HepG2 (cell line): ENCODE results near the gene TMEM217. TPM values are rescaled to one million over a fixed set of nuclear protein-coding genes. Genes with fewer than 3 reads are reported as not detected.

Experiments
- ATAC-seq: fragments of 200-7000 bp; cut with Tn5 transposase; 3 replicates; pipeline ENCODE4 v1.9.1; 2020; ENCODE audit warnings: mild to moderate bottlenecking, moderate library complexity
- BruUV-seq: library from RNA; stranded (reverse); fragments of 400-500 nt; replicated peaks from 2 replicates; lab custom pipeline; 2021; lab: Mats Ljungman, UMichigan
- CTCF ChIA-PET: fragments of 300-600 bp; formaldehyde crosslinking; extraction: SDS; loops from one replicate; lab custom pipeline; 2021; ENCODE audit warnings: low total read pairs, inconsistent platforms, low intra/inter-chr PET ratio; lab: Yijun Ruan, JAX
- POLR2A ChIA-PET: fragments of 350-600 bp; sonication (Branson Sonifier 250); formaldehyde crosslinking; loops from one replicate; lab custom pipeline; 2020; ENCODE audit warnings: antibody characterized with exemption, inconsistent platforms; lab: Yijun Ruan, JAX
- DNase-seq: peaks from one replicate; pipeline ENCODE4 v3.0.0-alpha.2; 2015; ENCODE audit warnings: low spot score
- FAIRE-seq: peaks from 3 replicates; lab custom pipeline; 2011; peaks lifted over from hg19 to GRCh38; lab: Jason Lieb, UNC
- H2AFZ ChIP-seq: one replicate; pipeline ENCODE4 v1.6.1; 2011; ENCODE audit warnings: low read length, inconsistent platforms
- H3K27ac ChIP-seq: fragments of 300-600 bp; 3 replicates; pipeline ENCODE4 v1.8.0; 2011; ENCODE audit warnings: mixed run types, mild to moderate bottlenecking, mixed read lengths, low read length, inconsistent platforms; ENCODE audit not compliant: insufficient read depth; ENCODE audit errors: extremely low read length
- H3K27me3 ChIP-seq, 2 experiments: fragments of 200-600 bp in 1 of 2; 2 replicates in 1 of 2; 3 replicates in 1 of 2; pipeline versions ENCODE4 v1.6.0 to v1.8.0; 2011; ENCODE audit warnings: low read length in 2 of 2, mild to moderate bottlenecking in 2 of 2, moderate library complexity in 2 of 2, inconsistent platforms in 1 of 2; ENCODE audit not compliant: insufficient read depth in 2 of 2, control insufficient read depth in 1 of 2
- H3K36me3 ChIP-seq, 2 experiments: fragments of 200-600 bp in 1 of 2; replicated peaks in 1 of 2; 2 replicates in 1 of 2; 3 replicates in 1 of 2; pipeline versions ENCODE4 v1.5.1 to v1.8.0; 2011; ENCODE audit warnings: low read length in 2 of 2, inconsistent platforms in 1 of 2; ENCODE audit not compliant: insufficient read depth in 2 of 2, control insufficient read depth in 1 of 2
- H3K4me1 ChIP-seq: 2 replicates; pipeline ENCODE4 v1.5.1; 2012; ENCODE audit warnings: low read length, inconsistent platforms; ENCODE audit not compliant: insufficient read depth
- H3K4me2 ChIP-seq: 2 replicates; pipeline ENCODE4 v1.6.0; 2011; ENCODE audit warnings: low read depth, low read length, inconsistent platforms
- H3K4me3 ChIP-seq, 3 experiments: fragments of 200-600 bp in 1 of 3; sonication (generic), shearing (Covaris generic) in 1 of 3; replicated peaks in 1 of 3; 2 replicates each; pipeline ENCODE4 v1.5.1; 2011 to 2016; ENCODE audit warnings: low read length in 3 of 3, inconsistent platforms in 2 of 3, low read depth in 2 of 3, mild to moderate bottlenecking in 2 of 3, control low read depth in 1 of 3, mixed read lengths in 1 of 3; ENCODE audit not compliant: insufficient read depth in 1 of 3
- H3K79me2 ChIP-seq: one replicate; pipeline ENCODE4 v1.6.1; 2011; ENCODE audit warnings: low read length, inconsistent platforms; ENCODE audit not compliant: insufficient read depth
- H3K9ac ChIP-seq: 2 replicates; pipeline ENCODE4 v1.6.0; 2011; ENCODE audit warnings: mild to moderate bottlenecking, low read depth, low read length, inconsistent platforms; ENCODE audit not compliant: insufficient read depth
- H3K9me3 ChIP-seq: 2 replicates; pipeline ENCODE4 v1.5.1; 2012; ENCODE audit warnings: mild to moderate bottlenecking, low read length
- H4K20me1 ChIP-seq: 2 replicates; pipeline ENCODE4 v1.6.0; 2011; ENCODE audit warnings: inconsistent platforms, mild to moderate bottlenecking, low read length, moderate library complexity; ENCODE audit not compliant: insufficient read depth
- CEBPB ChIP-seq: IDR thresholded peaks from 2 replicates; pipeline ENCODE4 v1.6.1; 2011; ENCODE audit warnings: low read depth, low read length, improper control_type of control experiment, borderline replicate concordance
- ETV6 ChIP-seq: sonication (generic); formaldehyde crosslinking; conservative IDR thresholded peaks from 2 replicates; pipeline ENCODE4 v1.4.0; 2020; ENCODE audit warnings: missing genetic modification reagents
- TBX3 ChIP-seq: fragments of 450-650 bp; IDR thresholded peaks from 2 replicates; pipeline ENCODE4 v1.6.1; 2017; ENCODE audit warnings: antibody characterized with exemption, mild to moderate bottlenecking, inconsistent platforms, borderline replicate concordance
- ZNF556 ChIP-seq: sonication (generic); formaldehyde crosslinking; IDR thresholded peaks from 2 replicates; pipeline ENCODE4 v1.4.0; 2020; ENCODE audit warnings: mild to moderate bottlenecking, missing genetic modification reagents, borderline replicate concordance
- ZNF615 ChIP-seq: sonication (generic); formaldehyde crosslinking; IDR thresholded peaks from 2 replicates; pipeline ENCODE4 v1.5.0; 2020; ENCODE audit warnings: mild to moderate bottlenecking, missing genetic modification reagents, borderline replicate concordance
- ZNF629 ChIP-seq: sonication (generic); formaldehyde crosslinking; conservative IDR thresholded peaks from 2 replicates; pipeline ENCODE4 v1.5.0; 2020; ENCODE audit warnings: missing genetic modification reagents
- ZNF746 ChIP-seq: sonication (generic); formaldehyde crosslinking; IDR thresholded peaks from 2 replicates; pipeline ENCODE4 v1.8.0; 2022; ENCODE audit warnings: mild to moderate bottlenecking, missing genetic modification reagents
- ZNF891 ChIP-seq: sonication (generic); formaldehyde crosslinking; IDR thresholded peaks from 2 replicates; pipeline ENCODE4 v1.5.0; 2020; ENCODE audit warnings: mild to moderate bottlenecking, missing genetic modification reagents
- WGBS: methylation state at CpG from one replicate; pipeline ENCODE4 v1.1.6; 2017; ENCODE audit warnings: low lambda C conversion rate; 5-methylcytosine and 5-hydroxymethylcytosine counted together
- in situ Hi-C: cut with HindIII; loops from 2 replicates; pipeline ENCODE4 v1.10.0; 2017; ENCODE audit warnings: low pct_unique_long_range_greater_than_20kb; ENCODE audit not compliant: extremely low pct_ligation_motif_present
- intact Hi-C: fragments of 100-400 bp; cut with micrococcal nuclease; formaldehyde crosslinking; loops from one replicate; pipeline ENCODE4 v1.10.0; 2022; ENCODE audit not compliant: unreplicated experiment
- polyA plus RNA-seq, 8 experiments: library from polyadenylated mRNA; depleted of rRNA in 3 of 8; stranded (reverse) in 7 of 8; unstranded in 1 of 8; fragments of >200 nt; fragmentation: Illumina TruSeq in 4 of 8; extraction: Trizol in 4 of 8; gene quantifications; 2 replicates each; pipeline versions ENCODE4 v1.2.1 to v1.2.3, GENCODE V29; 2011 to 2016; ENCODE audit warnings: low read depth in 4 of 8, missing spikeins in 1 of 8, mixed read lengths in 1 of 8; ENCODE audit not compliant: insufficient read depth in 1 of 8
- total RNA-seq, 5 experiments: library from RNA; depleted of rRNA; stranded (reverse); fragments of >200 nt; fragmentation: Illumina TruSeq; extraction: Trizol; gene quantifications; 2 replicates each; pipeline ENCODE4 v1.2.3, GENCODE V29; 2016; ENCODE audit warnings: low read depth in 1 of 5
- TF ChIP-seq, protein P1 (sequence below): sonication (generic); formaldehyde crosslinking; IDR thresholded peaks from 2 replicates; pipeline ENCODE4 v1.8.0; 2022; ENCODE audit warnings: mild to moderate bottlenecking, missing genetic modification reagents
- TF ChIP-seq, protein P2 (sequence below), 2 experiments: sonication (generic) in 1 of 2; formaldehyde crosslinking in 1 of 2; IDR thresholded peaks; 2 replicates each; pipeline versions ENCODE4 v1.5.1 to v1.6.1; 2011 to 2020; ENCODE audit warnings: borderline replicate concordance in 1 of 2, low read depth in 1 of 2, low read length in 1 of 2, mild to moderate bottlenecking in 1 of 2, missing genetic modification reagents in 1 of 2, moderate library complexity in 1 of 2
- TF ChIP-seq, protein P3 (sequence below): sonication (generic); formaldehyde crosslinking; IDR thresholded peaks from 2 replicates; pipeline ENCODE4 v1.5.0; 2020; ENCODE audit warnings: missing genetic modification reagents
- TF ChIP-seq, protein P4 (sequence below): sonication (generic); formaldehyde crosslinking; IDR thresholded peaks from 2 replicates; pipeline ENCODE4 v1.5.0; 2020; ENCODE audit warnings: missing genetic modification reagents

TMEM217 gene
- total and polyA plus RNA-seq, 2 of the 13 experiments (the other 11 are each of a cell fraction or from before 2014, with no cell fraction given), result 2.3 to 3.4 TPM

DNA sequence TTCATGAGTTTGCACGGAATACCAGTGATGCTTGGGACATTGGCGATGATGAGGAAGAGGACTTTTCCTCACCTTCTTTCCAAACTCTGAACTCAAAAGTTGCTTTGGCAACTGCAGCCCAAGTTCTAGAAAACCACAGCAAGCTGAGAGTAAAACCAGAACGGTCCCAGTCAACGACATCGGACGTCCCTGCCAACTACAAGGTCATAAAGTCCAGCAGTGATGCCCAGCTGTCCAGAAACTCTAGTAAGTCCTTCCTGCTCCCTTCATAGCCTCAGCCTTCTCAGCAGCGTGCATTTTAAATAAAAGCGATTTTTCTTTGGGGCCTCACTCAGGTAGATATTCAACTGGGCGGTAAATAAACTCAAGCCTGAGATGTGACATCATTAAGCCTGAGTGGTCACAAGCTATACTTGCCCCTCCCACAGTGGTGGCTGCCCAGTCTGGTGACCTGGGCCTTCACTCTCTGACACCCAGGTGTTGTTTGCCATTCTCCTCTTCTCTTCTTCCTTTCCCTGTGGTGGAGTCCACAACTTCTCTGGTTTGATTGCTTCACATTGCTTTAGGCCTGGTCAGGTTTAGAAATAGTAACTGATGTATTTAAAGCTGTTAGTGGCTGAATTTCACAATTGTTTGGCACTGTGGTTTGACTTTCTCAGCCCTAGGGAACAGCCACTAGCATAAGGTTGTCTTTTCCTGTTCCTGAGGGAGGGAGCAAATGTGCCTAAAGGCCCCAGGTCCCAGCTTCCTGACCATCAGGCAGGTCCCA lies 21.6 kb upstream of the TMEM217 start:
- intact Hi-C loops, result no loop called here
- no peak for ATAC-seq

DNA sequence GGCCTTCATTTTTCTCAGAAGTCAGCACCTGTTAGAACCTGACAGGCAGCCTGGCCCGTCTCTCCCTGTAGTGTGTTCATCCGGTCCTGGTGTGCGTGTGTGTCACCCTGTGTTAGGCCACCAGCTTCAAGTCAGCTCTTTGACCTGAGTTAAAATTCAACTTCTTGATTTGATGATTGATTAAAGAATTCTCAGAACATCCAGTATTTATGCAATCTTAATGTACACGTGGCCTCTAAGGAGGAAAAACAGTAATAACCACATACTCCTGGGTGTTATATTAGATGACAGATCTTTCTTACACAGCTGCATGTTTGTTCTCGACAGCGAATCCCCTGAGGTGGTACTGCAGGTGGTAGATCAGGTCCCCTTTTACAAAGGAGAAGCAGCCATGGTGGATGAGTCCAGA lies 19.1 kb upstream of the TMEM217 start:
- H3K9me3 ChIP-seq, result no peaks in the 10 kb centered on the region
- no peak overlapping the region for H3K9ac ChIP-seq
- in situ Hi-C loops, result no loop called here
- H3K4me2 ChIP-seq, result no peak overlapping the region
- no peaks in the 10 kb centered on the region for H3K4me1 ChIP-seq
- H3K27me3 ChIP-seq, result no peaks in the 10 kb centered on the region
- ATAC-seq (no peak), DNase-seq (no peak), FAIRE-seq (no peak)
- peaks cover 14 to 37% of the 10 kb centered on the region in 2 experiments for H3K36me3 ChIP-seq
- no peaks in the 10 kb centered on the region for H4K20me1 ChIP-seq
- H3K4me3 ChIP-seq, result no peak overlapping the region
- H3K79me2 ChIP-seq, result peaks cover 16% of the 10 kb centered on the region
- WGBS, result 96% methylated on average over 6 of the region's 6 CpGs
- ChIA-PET POLR2A (interaction anchor here (1.1 kb wide), 1 partner anchor 20 kb away, joined by 3 read pairs; the partner anchor contains the start of gene TBC1D22B), CTCF (no interaction called here)
- BruUV-seq, result no TSS peak
- H2AFZ ChIP-seq, result no peak overlapping the region
- intact Hi-C loops, result no loop called here
- no peak overlapping the region for H3K27ac ChIP-seq
- no peak for TF ChIP-seq ETV6
- TF ChIP-seq, protein P1, sequence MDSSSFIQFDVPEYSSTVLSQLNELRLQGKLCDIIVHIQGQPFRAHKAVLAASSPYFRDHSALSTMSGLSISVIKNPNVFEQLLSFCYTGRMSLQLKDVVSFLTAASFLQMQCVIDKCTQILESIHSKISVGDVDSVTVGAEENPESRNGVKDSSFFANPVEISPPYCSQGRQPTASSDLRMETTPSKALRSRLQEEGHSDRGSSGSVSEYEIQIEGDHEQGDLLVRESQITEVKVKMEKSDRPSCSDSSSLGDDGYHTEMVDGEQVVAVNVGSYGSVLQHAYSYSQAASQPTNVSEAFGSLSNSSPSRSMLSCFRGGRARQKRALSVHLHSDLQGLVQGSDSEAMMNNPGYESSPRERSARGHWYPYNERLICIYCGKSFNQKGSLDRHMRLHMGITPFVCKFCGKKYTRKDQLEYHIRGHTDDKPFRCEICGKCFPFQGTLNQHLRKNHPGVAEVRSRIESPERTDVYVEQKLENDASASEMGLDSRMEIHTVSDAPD (CRISPR knock-in tag), result no peak
- TF ChIP-seq, protein P2, sequence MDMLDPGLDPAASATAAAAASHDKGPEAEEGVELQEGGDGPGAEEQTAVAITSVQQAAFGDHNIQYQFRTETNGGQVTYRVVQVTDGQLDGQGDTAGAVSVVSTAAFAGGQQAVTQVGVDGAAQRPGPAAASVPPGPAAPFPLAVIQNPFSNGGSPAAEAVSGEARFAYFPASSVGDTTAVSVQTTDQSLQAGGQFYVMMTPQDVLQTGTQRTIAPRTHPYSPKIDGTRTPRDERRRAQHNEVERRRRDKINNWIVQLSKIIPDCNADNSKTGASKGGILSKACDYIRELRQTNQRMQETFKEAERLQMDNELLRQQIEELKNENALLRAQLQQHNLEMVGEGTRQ (IDR thresholded peaks at IDR 0.05; ENCODE audit: low read depth, low read length), result no peak
- TF ChIP-seq, protein P2 (CRISPR knock-in tag; IDR thresholded peaks at IDR 0.05; ENCODE audit: borderline replicate concordance), result no peak
- no peak for TF ChIP-seq TBX3
- TF ChIP-seq, protein P3, sequence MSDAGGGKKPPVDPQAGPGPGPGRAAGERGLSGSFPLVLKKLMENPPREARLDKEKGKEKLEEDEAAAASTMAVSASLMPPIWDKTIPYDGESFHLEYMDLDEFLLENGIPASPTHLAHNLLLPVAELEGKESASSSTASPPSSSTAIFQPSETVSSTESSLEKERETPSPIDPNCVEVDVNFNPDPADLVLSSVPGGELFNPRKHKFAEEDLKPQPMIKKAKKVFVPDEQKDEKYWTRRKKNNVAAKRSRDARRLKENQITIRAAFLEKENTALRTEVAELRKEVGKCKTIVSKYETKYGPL, result no peak
- no peak for TF ChIP-seq ZNF746 (CRISPR knock-in tag)
- no peak for TF ChIP-seq ZNF891 (CRISPR knock-in tag)
- TF ChIP-seq ZNF615, result no peak

More for the DNA sequence above, 21.6 kb upstream of the TMEM217 start:
- 93% methylated on average over 9 of the region's 9 CpGs for WGBS
- Histone ChIP-seq H2AFZ (no peak overlapping the region), H3K4me3 (no peak overlapping the region), H3K9ac (no peak overlapping the region), H4K20me1 (no peaks in the 10 kb centered on the region), H3K9me3 (no peaks in the 10 kb centered on the region), H3K79me2 (peaks cover 12% of the 10 kb centered on the region), H3K27ac (no peak overlapping the region), H3K36me3 (peaks cover 28 to 57% of the 10 kb centered on the region in 2 experiments), H3K4me2 (no peak overlapping the region), H3K27me3 (no peaks in the 10 kb centered on the region), H3K4me1 (no peaks in the 10 kb centered on the region)
- in situ Hi-C loops, result no loop called here
- ChIA-PET POLR2A (no interaction called here), CTCF (no interaction called here)
- DNase-seq (no peak), FAIRE-seq (no peak)
- TF ChIP-seq CEBPB, result 0 out of 2 replicates have a peak, but pooled peaks have one; percentile 0
- TF ChIP-seq ZNF629, result no peak
- no peak for TF ChIP-seq ZNF556
- TF ChIP-seq, protein P4, sequence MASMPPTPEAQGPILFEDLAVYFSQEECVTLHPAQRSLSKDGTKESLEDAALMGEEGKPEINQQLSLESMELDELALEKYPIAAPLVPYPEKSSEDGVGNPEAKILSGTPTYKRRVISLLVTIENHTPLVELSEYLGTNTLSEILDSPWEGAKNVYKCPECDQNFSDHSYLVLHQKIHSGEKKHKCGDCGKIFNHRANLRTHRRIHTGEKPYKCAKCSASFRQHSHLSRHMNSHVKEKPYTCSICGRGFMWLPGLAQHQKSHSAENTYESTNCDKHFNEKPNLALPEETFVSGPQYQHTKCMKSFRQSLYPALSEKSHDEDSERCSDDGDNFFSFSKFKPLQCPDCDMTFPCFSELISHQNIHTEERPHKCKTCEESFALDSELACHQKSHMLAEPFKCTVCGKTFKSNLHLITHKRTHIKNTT, result no peak
- no TSS peak for BruUV-seq
